ENCODE data around the gene GALNT14. TPM values are rescaled to one million over a fixed set of nuclear protein-coding genes. Genes with fewer than 3 reads are reported as not detected.

Gene GALNT14
- total and polyA plus RNA-seq, 2 donors (not counting 1 experiment from before 2014, with no cell fraction given), result 3.1 to 6.2 TPM

- Histone ChIP-seq H3K27me3 (replicated peaks in 1 of 4; ENCODE audit: control extremely low read depth in 1 of 4, control insufficient read depth in 3 of 4, insufficient read depth in 4 of 4, low read length in 3 of 4) (no peaks in the 10 kb centered on the region), H2AFZ (ENCODE audit: insufficient read depth, low read depth, low read length, poor library complexity, severe bottlenecking) (no peak overlapping the region), H3K36me3 (replicated peaks in 1 of 2; ENCODE audit: control extremely low read depth in 1 of 2, control insufficient read depth in 1 of 2, extremely low read depth in 1 of 2, insufficient read depth in 2 of 2, low read length in 1 of 2) (no peaks in the 10 kb centered on the region), H3K79me2 (ENCODE audit: control insufficient read depth, insufficient read depth, low read length) (no peaks in the 10 kb centered on the region), H3K4me1 (ENCODE audit: control insufficient read depth in 2 of 2, insufficient read depth in 2 of 2, low read length in 2 of 2) (no peaks in the 10 kb centered on the region), H4K20me1 (ENCODE audit: control insufficient read depth, insufficient read depth, low read length, poor library complexity, severe bottlenecking) (no peaks in the 10 kb centered on the region), H3K9me3 (ENCODE audit: control extremely low read depth in 1 of 3, control insufficient read depth in 2 of 3, insufficient read depth in 1 of 3, low read length in 2 of 3) (no peaks in the 10 kb centered on the region), H3K9ac (ENCODE audit: low read length) (no peak overlapping the region), H3K27ac (ENCODE audit: low read length in 2 of 2) (no peak overlapping the region), H3K4me3 (ENCODE audit: control extremely low read depth in 1 of 5, extremely low read depth in 1 of 5, insufficient read depth in 1 of 5, low read depth in 2 of 5, low read length in 4 of 5) (no peak overlapping the region), H3K4me2 (replicated peaks; ENCODE audit: low read depth, low read length, poor library complexity, severe bottlenecking) (no peak overlapping the region)
- no peak for TF ChIP-seq CTCF (IDR thresholded peaks at IDR 0.05)
- no peak for TF ChIP-seq EZH2 (IDR thresholded peaks at IDR 0.05; ENCODE audit: borderline replicate concordance, insufficient read depth, low read depth, low read length, poor library complexity, severe bottlenecking)
- Mint-ChIP-seq H3K27me3 (no peaks in the 10 kb centered on the region), H3K27ac (no peak overlapping the region), H3K9me3 (ENCODE audit: insufficient read depth) (no peaks in the 10 kb centered on the region), H3K4me1 (no peaks in the 10 kb centered on the region), H3K4me3 (no peak overlapping the region)
- POLR2A ChIA-PET, result no interaction called here
- ATAC-seq (ENCODE audit: low read depth), result no peak
- CTCF ChIA-PET, result no interaction called here
- DNase-seq, result no peak
- intact Hi-C loops (cut with micrococcal nuclease), result no loop called here
- 99% methylated on average over 9 of the region's 11 CpGs for WGBS (ENCODE audit: insufficient coverage)
These were observed 143.8 kb downstream of the GALNT14 start for GRCh38 chr2:30994227-30995056.

- POLR2A ChIA-PET, result no interaction called here
- Histone ChIP-seq H4K20me1 (ENCODE audit: control insufficient read depth, insufficient read depth, low read length, poor library complexity, severe bottlenecking) (no peaks in the 10 kb centered on the region), H3K9me3 (ENCODE audit: control extremely low read depth in 1 of 3, control insufficient read depth in 2 of 3, insufficient read depth in 1 of 3, low read length in 2 of 3) (no peaks in the 10 kb centered on the region), H3K27me3 (replicated peaks in 1 of 4; ENCODE audit: control extremely low read depth in 1 of 4, control insufficient read depth in 3 of 4, insufficient read depth in 4 of 4, low read length in 3 of 4) (no peaks in the 10 kb centered on the region), H3K9ac (ENCODE audit: low read length) (no peak overlapping the region), H3K4me2 (replicated peaks; ENCODE audit: low read depth, low read length, poor library complexity, severe bottlenecking) (no peak overlapping the region), H2AFZ (ENCODE audit: insufficient read depth, low read depth, low read length, poor library complexity, severe bottlenecking) (no peak overlapping the region), H3K79me2 (ENCODE audit: control insufficient read depth, insufficient read depth, low read length) (no peaks in the 10 kb centered on the region), H3K36me3 (replicated peaks in 1 of 2; ENCODE audit: control extremely low read depth in 1 of 2, control insufficient read depth in 1 of 2, extremely low read depth in 1 of 2, insufficient read depth in 2 of 2, low read length in 1 of 2) (no peaks in the 10 kb centered on the region), H3K4me1 (ENCODE audit: control insufficient read depth in 2 of 2, insufficient read depth in 2 of 2, low read length in 2 of 2) (no peaks in the 10 kb centered on the region), H3K4me3 (ENCODE audit: control extremely low read depth in 1 of 5, extremely low read depth in 1 of 5, insufficient read depth in 1 of 5, low read depth in 2 of 5, low read length in 4 of 5) (no peak overlapping the region), H3K27ac (ENCODE audit: low read length in 2 of 2) (no peak overlapping the region)
- Mint-ChIP-seq H3K27ac (no peak overlapping the region), H3K27me3 (no peaks in the 10 kb centered on the region), H3K4me3 (no peak overlapping the region), H3K9me3 (ENCODE audit: insufficient read depth) (no peaks in the 10 kb centered on the region), H3K4me1 (no peaks in the 10 kb centered on the region)
- CTCF ChIA-PET, result no interaction called here
- no peak for DNase-seq
- ATAC-seq (ENCODE audit: low read depth), result no peak
- intact Hi-C loops (cut with micrococcal nuclease), result no loop called here
- WGBS (ENCODE audit: insufficient coverage), result 98% methylated on average over 18 of the region's 18 CpGs
- TF ChIP-seq CTCF (IDR thresholded peaks at IDR 0.05), result no peak
- no peak for TF ChIP-seq EZH2 (IDR thresholded peaks at IDR 0.05; ENCODE audit: borderline replicate concordance, insufficient read depth, low read depth, low read length, poor library complexity, severe bottlenecking)
These were observed 145.5 kb downstream of the GALNT14 start for GRCh38 chr2:30992781-30993180.

All from B cell (primary cell).